ENCODE results near the gene FIZ1. TPM values are rescaled to one million over a fixed set of nuclear protein-coding genes. Genes with fewer than 3 reads are reported as not detected.
A peak's percentile ranks its signal among the peaks of the same experiment; 100 is the strongest.

Gene FIZ1
- total RNA-seq, 1 donor from 2014 or later, result 31.8 TPM

GRCh38 chr19:55598719-55599467 lies 424 bp downstream of the FIZ1 start:
- H3K27ac Mint-ChIP-seq (ENCODE audit: unreplicated experiment), result no peak overlapping the region
- peaks cover 5% of the 10 kb centered on the region for H3K9me3 Mint-ChIP-seq
- H3K36me3 Mint-ChIP-seq (ENCODE audit: low read depth), result peaks cover 28% of the 10 kb centered on the region
- TF ChIP-seq CTCF (conservative IDR thresholded peaks at IDR 0.05), result no peak
- peak; percentile 98 for DNase-seq (ENCODE audit: low read depth, low spot score)
- peak overlapping the region; percentile 98 for H3K4me3 Mint-ChIP-seq
- peaks cover 20% of the 10 kb centered on the region for H3K4me1 Mint-ChIP-seq
- no peaks in the 10 kb centered on the region for H3K27me3 Mint-ChIP-seq (ENCODE audit: low read depth)

GRCh38 chr19:55598034-55598433 lies 1.3 kb downstream of the FIZ1 start:
- no peaks in the 10 kb centered on the region for H3K27me3 Mint-ChIP-seq (ENCODE audit: low read depth)
- no peak overlapping the region for H3K27ac Mint-ChIP-seq (ENCODE audit: unreplicated experiment)
- H3K36me3 Mint-ChIP-seq (ENCODE audit: low read depth), result peaks cover 28% of the 10 kb centered on the region
- peaks cover 5% of the 10 kb centered on the region for H3K9me3 Mint-ChIP-seq
- no peak for DNase-seq (ENCODE audit: low read depth, low spot score)
- H3K4me1 Mint-ChIP-seq, result peaks cover 14% of the 10 kb centered on the region
- no peak for TF ChIP-seq CTCF (conservative IDR thresholded peaks at IDR 0.05)
- peak overlapping the region; percentile 61 for H3K4me3 Mint-ChIP-seq

GRCh38 chr19:55597501-55597921 lies 1.8 kb downstream of the FIZ1 start:
- no peak for DNase-seq (ENCODE audit: low read depth, low spot score)
- TF ChIP-seq CTCF (conservative IDR thresholded peaks at IDR 0.05), result no peak
- peaks cover 28% of the 10 kb centered on the region for H3K36me3 Mint-ChIP-seq (ENCODE audit: low read depth)
- peaks cover 14% of the 10 kb centered on the region for H3K4me1 Mint-ChIP-seq
- H3K4me3 Mint-ChIP-seq, result no peak overlapping the region
- peaks cover 5% of the 10 kb centered on the region for H3K9me3 Mint-ChIP-seq
- H3K27me3 Mint-ChIP-seq (ENCODE audit: low read depth), result no peaks in the 10 kb centered on the region
- no peak overlapping the region for H3K27ac Mint-ChIP-seq (ENCODE audit: unreplicated experiment)

- DNase-seq (ENCODE audit: low read depth, low spot score), result no peak
- no peak for TF ChIP-seq CTCF (conservative IDR thresholded peaks at IDR 0.05)
- no peaks in the 10 kb centered on the region for H3K27me3 Mint-ChIP-seq (ENCODE audit: low read depth)
- H3K4me3 Mint-ChIP-seq, result peak overlapping the region; percentile 29
- H3K27ac Mint-ChIP-seq (ENCODE audit: unreplicated experiment), result no peak overlapping the region
- H3K36me3 Mint-ChIP-seq (ENCODE audit: low read depth), result peaks cover 32% of the 10 kb centered on the region
- peaks cover 5% of the 10 kb centered on the region for H3K9me3 Mint-ChIP-seq
- H3K4me1 Mint-ChIP-seq, result peaks cover 13% of the 10 kb centered on the region
These were observed 3.0 kb downstream of the FIZ1 start for GRCh38 chr19:55596304-55596703.

- H3K4me3 Mint-ChIP-seq, result peak overlapping the region; percentile 27
These were observed 4.2 kb downstream of the FIZ1 start for GRCh38 chr19:55594996-55595545.

More at GRCh38 chr19:55594996-55595545, 4.2 kb downstream of the FIZ1 start:
- Mint-ChIP-seq H3K36me3 (ENCODE audit: low read depth) (peaks cover 32% of the 10 kb centered on the region), H3K9me3 (peaks cover 5% of the 10 kb centered on the region), H3K27me3 (ENCODE audit: low read depth) (no peaks in the 10 kb centered on the region), H3K4me1 (peaks cover 7% of the 10 kb centered on the region), H3K27ac (ENCODE audit: unreplicated experiment) (no peak overlapping the region)
- DNase-seq (ENCODE audit: low read depth, low spot score), result no peak
- no peak for TF ChIP-seq CTCF (conservative IDR thresholded peaks at IDR 0.05)

All from neural crest cell (in vitro differentiated cells).